ENCODE measurements around the gene GREB1. TPM values are rescaled to one million over a fixed set of nuclear protein-coding genes. Genes with fewer than 3 reads are reported as not detected.
A peak's percentile ranks its signal among the peaks of the same experiment; 100 is the strongest.

The GREB1 gene
- total and polyA plus RNA-seq, 2 of the 13 experiments (the other 11 are each of a cell fraction or from before 2014, with no cell fraction given): 31.3 to 61.2 TPM

- no peak for TF ChIP-seq ZNF83 (CRISPR knock-in tag; IDR thresholded peaks at IDR 0.05; ENCODE audit: borderline replicate concordance)
- no peak for TF ChIP-seq MEIS2 (CRISPR knock-in tag; IDR thresholded peaks at IDR 0.05)
- TF ChIP-seq, protein P1, sequence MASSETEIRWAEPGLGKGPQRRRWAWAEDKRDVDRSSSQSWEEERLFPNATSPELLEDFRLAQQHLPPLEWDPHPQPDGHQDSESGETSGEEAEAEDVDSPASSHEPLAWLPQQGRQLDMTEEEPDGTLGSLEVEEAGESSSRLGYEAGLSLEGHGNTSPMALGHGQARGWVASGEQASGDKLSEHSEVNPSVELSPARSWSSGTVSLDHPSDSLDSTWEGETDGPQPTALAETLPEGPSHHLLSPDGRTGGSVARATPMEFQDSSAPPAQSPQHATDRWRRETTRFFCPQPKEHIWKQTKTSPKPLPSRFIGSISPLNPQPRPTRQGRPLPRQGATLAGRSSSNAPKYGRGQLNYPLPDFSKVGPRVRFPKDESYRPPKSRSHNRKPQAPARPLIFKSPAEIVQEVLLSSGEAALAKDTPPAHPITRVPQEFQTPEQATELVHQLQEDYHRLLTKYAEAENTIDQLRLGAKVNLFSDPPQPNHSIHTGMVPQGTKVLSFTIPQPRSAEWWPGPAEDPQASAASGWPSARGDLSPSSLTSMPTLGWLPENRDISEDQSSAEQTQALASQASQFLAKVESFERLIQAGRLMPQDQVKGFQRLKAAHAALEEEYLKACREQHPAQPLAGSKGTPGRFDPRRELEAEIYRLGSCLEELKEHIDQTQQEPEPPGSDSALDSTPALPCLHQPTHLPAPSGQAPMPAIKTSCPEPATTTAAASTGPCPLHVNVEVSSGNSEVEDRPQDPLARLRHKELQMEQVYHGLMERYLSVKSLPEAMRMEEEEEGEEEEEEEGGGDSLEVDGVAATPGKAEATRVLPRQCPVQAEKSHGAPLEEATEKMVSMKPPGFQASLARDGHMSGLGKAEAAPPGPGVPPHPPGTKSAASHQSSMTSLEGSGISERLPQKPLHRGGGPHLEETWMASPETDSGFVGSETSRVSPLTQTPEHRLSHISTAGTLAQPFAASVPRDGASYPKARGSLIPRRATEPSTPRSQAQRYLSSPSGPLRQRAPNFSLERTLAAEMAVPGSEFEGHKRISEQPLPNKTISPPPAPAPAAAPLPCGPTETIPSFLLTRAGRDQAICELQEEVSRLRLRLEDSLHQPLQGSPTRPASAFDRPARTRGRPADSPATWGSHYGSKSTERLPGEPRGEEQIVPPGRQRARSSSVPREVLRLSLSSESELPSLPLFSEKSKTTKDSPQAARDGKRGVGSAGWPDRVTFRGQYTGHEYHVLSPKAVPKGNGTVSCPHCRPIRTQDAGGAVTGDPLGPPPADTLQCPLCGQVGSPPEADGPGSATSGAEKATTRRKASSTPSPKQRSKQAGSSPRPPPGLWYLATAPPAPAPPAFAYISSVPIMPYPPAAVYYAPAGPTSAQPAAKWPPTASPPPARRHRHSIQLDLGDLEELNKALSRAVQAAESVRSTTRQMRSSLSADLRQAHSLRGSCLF (CRISPR knock-in tag; IDR thresholded peaks at IDR 0.05; ENCODE audit: borderline replicate concordance): no peak
- TF ChIP-seq ZNF547 (CRISPR knock-in tag; IDR thresholded peaks at IDR 0.05): 0 out of 2 replicates have a peak, but pooled peaks have one; percentile 53
- TF ChIP-seq, protein P2, sequence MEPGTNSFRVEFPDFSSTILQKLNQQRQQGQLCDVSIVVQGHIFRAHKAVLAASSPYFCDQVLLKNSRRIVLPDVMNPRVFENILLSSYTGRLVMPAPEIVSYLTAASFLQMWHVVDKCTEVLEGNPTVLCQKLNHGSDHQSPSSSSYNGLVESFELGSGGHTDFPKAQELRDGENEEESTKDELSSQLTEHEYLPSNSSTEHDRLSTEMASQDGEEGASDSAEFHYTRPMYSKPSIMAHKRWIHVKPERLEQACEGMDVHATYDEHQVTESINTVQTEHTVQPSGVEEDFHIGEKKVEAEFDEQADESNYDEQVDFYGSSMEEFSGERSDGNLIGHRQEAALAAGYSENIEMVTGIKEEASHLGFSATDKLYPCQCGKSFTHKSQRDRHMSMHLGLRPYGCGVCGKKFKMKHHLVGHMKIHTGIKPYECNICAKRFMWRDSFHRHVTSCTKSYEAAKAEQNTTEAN (CRISPR knock-in tag; conservative IDR thresholded peaks at IDR 0.05): no peak
- 0 out of 2 replicates have a peak, but pooled peaks have one; percentile 64 for TF ChIP-seq ZNF251 (CRISPR knock-in tag; IDR thresholded peaks at IDR 0.05)
- no peak for TF ChIP-seq ATF7-NPFF (CRISPR knock-in tag; IDR thresholded peaks at IDR 0.05; ENCODE audit: low read depth)
- no peak for TF ChIP-seq CEBPB (IDR thresholded peaks at IDR 0.05; ENCODE audit: borderline replicate concordance, low read depth, low read length)
- no peak for TF ChIP-seq ZNF343 (CRISPR knock-in tag; IDR thresholded peaks at IDR 0.05)
- TF ChIP-seq, protein P3, sequence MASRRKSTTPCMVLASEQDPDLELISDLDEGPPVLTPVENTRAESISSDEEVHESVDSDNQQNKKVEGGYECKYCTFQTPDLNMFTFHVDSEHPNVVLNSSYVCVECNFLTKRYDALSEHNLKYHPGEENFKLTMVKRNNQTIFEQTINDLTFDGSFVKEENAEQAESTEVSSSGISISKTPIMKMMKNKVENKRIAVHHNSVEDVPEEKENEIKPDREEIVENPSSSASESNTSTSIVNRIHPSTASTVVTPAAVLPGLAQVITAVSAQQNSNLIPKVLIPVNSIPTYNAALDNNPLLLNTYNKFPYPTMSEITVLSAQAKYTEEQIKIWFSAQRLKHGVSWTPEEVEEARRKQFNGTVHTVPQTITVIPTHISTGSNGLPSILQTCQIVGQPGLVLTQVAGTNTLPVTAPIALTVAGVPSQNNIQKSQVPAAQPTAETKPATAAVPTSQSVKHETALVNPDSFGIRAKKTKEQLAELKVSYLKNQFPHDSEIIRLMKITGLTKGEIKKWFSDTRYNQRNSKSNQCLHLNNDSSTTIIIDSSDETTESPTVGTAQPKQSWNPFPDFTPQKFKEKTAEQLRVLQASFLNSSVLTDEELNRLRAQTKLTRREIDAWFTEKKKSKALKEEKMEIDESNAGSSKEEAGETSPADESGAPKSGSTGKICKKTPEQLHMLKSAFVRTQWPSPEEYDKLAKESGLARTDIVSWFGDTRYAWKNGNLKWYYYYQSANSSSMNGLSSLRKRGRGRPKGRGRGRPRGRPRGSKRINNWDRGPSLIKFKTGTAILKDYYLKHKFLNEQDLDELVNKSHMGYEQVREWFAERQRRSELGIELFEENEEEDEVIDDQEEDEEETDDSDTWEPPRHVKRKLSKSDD (CRISPR knock-in tag; IDR thresholded peaks at IDR 0.05; ENCODE audit: low read depth): no peak
- no peak for TF ChIP-seq ZNF556 (CRISPR knock-in tag; IDR thresholded peaks at IDR 0.05; ENCODE audit: borderline replicate concordance)
- TF ChIP-seq ZNF569 (CRISPR knock-in tag; IDR thresholded peaks at IDR 0.05; ENCODE audit: borderline replicate concordance): no peak
- no peak for TF ChIP-seq ZSCAN30 (CRISPR knock-in tag; IDR thresholded peaks at IDR 0.05)
- no peak for TF ChIP-seq ZMYM3 (CRISPR knock-in tag; IDR thresholded peaks at IDR 0.05)
- no peak for TF ChIP-seq BRCA1 (CRISPR knock-in tag; IDR thresholded peaks at IDR 0.05)
- no peak for TF ChIP-seq ZNF558 (CRISPR knock-in tag; IDR thresholded peaks at IDR 0.05; ENCODE audit: borderline replicate concordance)
- TF ChIP-seq MXD1 (CRISPR knock-in tag; IDR thresholded peaks at IDR 0.05): no peak
- TF ChIP-seq ZNF841 (CRISPR knock-in tag; IDR thresholded peaks at IDR 0.05; ENCODE audit: borderline replicate concordance): no peak
- TF ChIP-seq PHF20 (CRISPR knock-in tag; IDR thresholded peaks at IDR 0.05): peak; percentile 31; the same call in 1 of the 2 replicates
Observed at GRCh38 chr2:11530864-11531465, 2.9 kb upstream of the GREB1 start (continued).

Measured in HepG2 (cell line).